ENCODE data around the gene MACC1. TPM values are rescaled to one million over a fixed set of nuclear protein-coding genes. Genes with fewer than 3 reads are reported as not detected.
A peak's percentile ranks its signal among the peaks of the same experiment; 100 is the strongest.

Gene MACC1
- total and polyA plus RNA-seq, 10 of the 15 experiments (the other 5 are each of a cell fraction or from before 2014, with no cell fraction given), result 6.0 to 61.1 (median 12.7) TPM

GRCh38 chr7:20200361-20200760 lies 16.8 kb downstream of the MACC1 start (continued):
- TF ChIP-seq CEBPB (IDR thresholded peaks at IDR 0.05; ENCODE audit: borderline replicate concordance in 1 of 2, low read depth in 2 of 2, low read length in 2 of 2) (no peak), IRF4 (IDR thresholded peaks at IDR 0.05; ENCODE audit: low read depth, low read length) (no peak), LARP7 (IDR thresholded peaks at IDR 0.05) (no peak), NFYB (IDR thresholded peaks at IDR 0.05; ENCODE audit: insufficient read depth, low read depth, low read length) (no peak), ESRRA (IDR thresholded peaks at IDR 0.05; ENCODE audit: low read length) (no peak), SPI1 (IDR thresholded peaks at IDR 0.05; ENCODE audit: borderline replicate concordance, insufficient read depth, low read depth, low read length) (no peak), CREM (IDR thresholded peaks at IDR 0.05; ENCODE audit: low read depth) (peak; percentile 55; the same call in 1 of the 2 replicates), ASH2L (IDR thresholded peaks at IDR 0.05; ENCODE audit: borderline replicate concordance, low read depth) (no peak), IKZF1 (conservative IDR thresholded peaks at IDR 0.05) (peak; percentile 79), TCF7 (IDR thresholded peaks at IDR 0.05; ENCODE audit: borderline replicate concordance) (no peak), SMC3 (IDR thresholded peaks at IDR 0.05; ENCODE audit: borderline replicate concordance, low read length) (no peak), NFXL1 (IDR thresholded peaks at IDR 0.05; ENCODE audit: borderline replicate concordance) (no peak), ZBTB40 (IDR thresholded peaks at IDR 0.05; ENCODE audit: borderline replicate concordance) (no peak), RAD51 (IDR thresholded peaks at IDR 0.05) (peak; percentile 45; the same call in 1 of the 2 replicates), KAT2A (conservative IDR thresholded peaks at IDR 0.05; ENCODE audit: control insufficient read depth, low read depth, low read length) (no peak), TCF12 (IDR thresholded peaks at IDR 0.05; ENCODE audit: low read depth, low read length) (no peak), YY1 (IDR thresholded peaks at IDR 0.05; ENCODE audit: low read depth, low read length) (no peak), TAF1 (IDR thresholded peaks at IDR 0.05; ENCODE audit: borderline replicate concordance, low read depth, low read length) (no peak), IRF3 (IDR thresholded peaks at IDR 0.05) (no peak), SUZ12 (IDR thresholded peaks at IDR 0.05; ENCODE audit: unreplicated experiment) (no peak), POLR2AphosphoS2 (IDR thresholded peaks at IDR 0.05; ENCODE audit: low read depth, low read length) (no peak)
- TF ChIP-seq, protein P1, sequence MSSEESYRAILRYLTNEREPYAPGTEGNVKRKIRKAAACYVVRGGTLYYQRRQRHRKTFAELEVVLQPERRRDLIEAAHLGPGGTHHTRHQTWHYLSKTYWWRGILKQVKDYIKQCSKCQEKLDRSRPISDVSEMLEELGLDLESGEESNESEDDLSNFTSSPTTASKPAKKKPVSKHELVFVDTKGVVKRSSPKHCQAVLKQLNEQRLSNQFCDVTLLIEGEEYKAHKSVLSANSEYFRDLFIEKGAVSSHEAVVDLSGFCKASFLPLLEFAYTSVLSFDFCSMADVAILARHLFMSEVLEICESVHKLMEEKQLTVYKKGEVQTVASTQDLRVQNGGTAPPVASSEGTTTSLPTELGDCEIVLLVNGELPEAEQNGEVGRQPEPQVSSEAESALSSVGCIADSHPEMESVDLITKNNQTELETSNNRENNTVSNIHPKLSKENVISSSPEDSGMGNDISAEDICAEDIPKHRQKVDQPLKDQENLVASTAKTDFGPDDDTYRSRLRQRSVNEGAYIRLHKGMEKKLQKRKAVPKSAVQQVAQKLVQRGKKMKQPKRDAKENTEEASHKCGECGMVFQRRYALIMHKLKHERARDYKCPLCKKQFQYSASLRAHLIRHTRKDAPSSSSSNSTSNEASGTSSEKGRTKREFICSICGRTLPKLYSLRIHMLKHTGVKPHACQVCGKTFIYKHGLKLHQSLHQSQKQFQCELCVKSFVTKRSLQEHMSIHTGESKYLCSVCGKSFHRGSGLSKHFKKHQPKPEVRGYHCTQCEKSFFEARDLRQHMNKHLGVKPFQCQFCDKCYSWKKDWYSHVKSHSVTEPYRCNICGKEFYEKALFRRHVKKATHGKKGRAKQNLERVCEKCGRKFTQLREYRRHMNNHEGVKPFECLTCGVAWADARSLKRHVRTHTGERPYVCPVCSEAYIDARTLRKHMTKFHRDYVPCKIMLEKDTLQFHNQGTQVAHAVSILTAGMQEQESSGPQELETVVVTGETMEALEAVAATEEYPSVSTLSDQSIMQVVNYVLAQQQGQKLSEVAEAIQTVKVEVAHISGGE (CRISPR knock-in tag; IDR thresholded peaks at IDR 0.05), result no peak

Data from GM12878 (cell line).